ENCODE results near the gene MAGIX. TPM values are rescaled to one million over a fixed set of nuclear protein-coding genes. Genes with fewer than 3 reads are reported as not detected.

The MAGIX gene
- total and polyA plus RNA-seq, 2 of the 4 experiments (the other 2 are of a cell fraction) = 0.72 to 1.1 TPM

- no peak overlapping the region for H3K14ac ChIP-seq (replicated peaks; ENCODE audit: low read depth, low read length)
Measured at GRCh38 chrX:49133759-49134158, 28.8 kb upstream of the MAGIX start.

More at GRCh38 chrX:49133759-49134158, 28.8 kb upstream of the MAGIX start:
- Histone ChIP-seq H3K23ac (ENCODE audit: low read depth, low read length) (no peak overlapping the region), H3K4ac (ENCODE audit: low read depth, low read length) (no peak overlapping the region), H2BK15ac (ENCODE audit: low read depth, low read length) (no peak overlapping the region), H3K27ac (ENCODE audit: insufficient read depth, low read length) (no peak overlapping the region), H3K9me3 (ENCODE audit: control insufficient read depth, insufficient read depth, low read length) (no peaks in the 10 kb centered on the region), H4K20me1 (ENCODE audit: insufficient read depth, low read length) (no peaks in the 10 kb centered on the region), H3K4me1 (ENCODE audit: control insufficient read depth, insufficient read depth, low read length) (no peaks in the 10 kb centered on the region), H2BK120ac (ENCODE audit: low read depth, low read length) (no peak overlapping the region), H2AFZ (replicated peaks; ENCODE audit: low read length, poor library complexity) (no peak overlapping the region), H3K27me3 (ENCODE audit: control insufficient read depth, insufficient read depth, low read length) (no peaks in the 10 kb centered on the region), H3K18ac (ENCODE audit: low read depth, low read length) (no peak overlapping the region), H3K79me1 (ENCODE audit: low read depth in 1 of 2, low read length in 2 of 2) (no peaks in the 10 kb centered on the region), H3K9me1 (ENCODE audit: insufficient read depth, low read length) (no peaks in the 10 kb centered on the region), H3K56ac (ENCODE audit: extremely low read depth, insufficient read depth, low read length) (no peak overlapping the region), H4K5ac (ENCODE audit: low read depth, low read length) (no peak overlapping the region), H3K9ac (ENCODE audit: low read depth, low read length) (no peak overlapping the region), H2BK5ac (ENCODE audit: low read depth, low read length, poor library complexity, severe bottlenecking) (no peak overlapping the region), H3K36me3 (ENCODE audit: control insufficient read depth, insufficient read depth, low read length) (no peaks in the 10 kb centered on the region), H2AK5ac (ENCODE audit: low read depth, low read length) (no peak overlapping the region), H4K8ac (ENCODE audit: low read depth in 2 of 2, low read length in 2 of 2) (no peak overlapping the region), H2AK9ac (replicated peaks; ENCODE audit: low read depth, low read length, poor library complexity) (no peak overlapping the region), H4K91ac (ENCODE audit: insufficient read depth, low read depth, low read length) (no peak overlapping the region), H2BK20ac (ENCODE audit: low read depth, low read length) (no peak overlapping the region), H3K4me2 (ENCODE audit: low read depth, low read length) (no peak overlapping the region), H3K4me3 (ENCODE audit: insufficient read depth, low read depth, low read length) (no peak overlapping the region)
- dilution Hi-C loops (cut with HindIII; ENCODE audit: low sequenced_read_pairs, unreplicated experiment) (no loop called here), in situ Hi-C loops (cut with MboI; ENCODE audit: low sequenced_read_pairs) (no loop called here), intact Hi-C loops (cut with micrococcal nuclease) (no loop called here)
- DNase-seq = no peak
- BruUV-seq (replicated peaks) = no TSS peak
- ATAC-seq (ENCODE audit: low read depth) = no peak
- ChIA-PET CTCF (no interaction called here), POLR2A (ENCODE audit: unreplicated experiment) (no interaction called here)
- TF ChIP-seq MAFK (IDR thresholded peaks at IDR 0.05; ENCODE audit: low read depth, low read length) (no peak), CHD1 (IDR thresholded peaks at IDR 0.05; ENCODE audit: low read depth, low read length) (no peak), FOS (IDR thresholded peaks at IDR 0.05; ENCODE audit: low read depth, low read length) (no peak), RFX5 (IDR thresholded peaks at IDR 0.05; ENCODE audit: low read depth, low read length) (no peak), MXI1 (IDR thresholded peaks at IDR 0.05; ENCODE audit: borderline replicate concordance, low read depth, low read length) (no peak), RAD21 (IDR thresholded peaks at IDR 0.05; ENCODE audit: low read length) (no peak), BHLHE40 (IDR thresholded peaks at IDR 0.05; ENCODE audit: low read depth, low read length) (no peak), CTCF (conservative IDR thresholded peaks at IDR 0.05; ENCODE audit: low read depth, low read length) (no peak), NFE2L2 (IDR thresholded peaks at IDR 0.05; ENCODE audit: low read depth, low read length) (no peak), MAZ (IDR thresholded peaks at IDR 0.05; ENCODE audit: borderline replicate concordance, low read depth, low read length) (no peak)
- TF ChIP-seq, protein P1, sequence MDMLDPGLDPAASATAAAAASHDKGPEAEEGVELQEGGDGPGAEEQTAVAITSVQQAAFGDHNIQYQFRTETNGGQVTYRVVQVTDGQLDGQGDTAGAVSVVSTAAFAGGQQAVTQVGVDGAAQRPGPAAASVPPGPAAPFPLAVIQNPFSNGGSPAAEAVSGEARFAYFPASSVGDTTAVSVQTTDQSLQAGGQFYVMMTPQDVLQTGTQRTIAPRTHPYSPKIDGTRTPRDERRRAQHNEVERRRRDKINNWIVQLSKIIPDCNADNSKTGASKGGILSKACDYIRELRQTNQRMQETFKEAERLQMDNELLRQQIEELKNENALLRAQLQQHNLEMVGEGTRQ (IDR thresholded peaks at IDR 0.05; ENCODE audit: low read depth, low read length) = no peak
- TF ChIP-seq, protein P2, sequence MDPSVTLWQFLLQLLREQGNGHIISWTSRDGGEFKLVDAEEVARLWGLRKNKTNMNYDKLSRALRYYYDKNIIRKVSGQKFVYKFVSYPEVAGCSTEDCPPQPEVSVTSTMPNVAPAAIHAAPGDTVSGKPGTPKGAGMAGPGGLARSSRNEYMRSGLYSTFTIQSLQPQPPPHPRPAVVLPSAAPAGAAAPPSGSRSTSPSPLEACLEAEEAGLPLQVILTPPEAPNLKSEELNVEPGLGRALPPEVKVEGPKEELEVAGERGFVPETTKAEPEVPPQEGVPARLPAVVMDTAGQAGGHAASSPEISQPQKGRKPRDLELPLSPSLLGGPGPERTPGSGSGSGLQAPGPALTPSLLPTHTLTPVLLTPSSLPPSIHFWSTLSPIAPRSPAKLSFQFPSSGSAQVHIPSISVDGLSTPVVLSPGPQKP (IDR thresholded peaks at IDR 0.05; ENCODE audit: borderline replicate concordance, low read depth, low read length) = no peak
- WGBS, 2 experiments (ENCODE audit: extremely low coverage in 2 of 2, insufficient read length in 1 of 2) = no CpG with 5 or more reads among the region's 1 CpG
